HL-60 (cell line): ENCODE results near the gene NNMT.

ENCODE experiments used
- DNase-seq, 2 experiments: peaks; one replicate each; pipeline ENCODE4 v3.0.0-alpha.2; 2010 to 2020; ENCODE audit warnings: low read depth in 1 of 2, low spot score in 1 of 2
- H3K27ac ChIP-seq: fragments of 250-450 bp; sonication (Bioruptor Pico); replicated peaks from 2 replicates; pipeline ENCODE4 v1.5.1; 2020; ENCODE audit warnings: mild to moderate bottlenecking, moderate library complexity
- H3K27me3 ChIP-seq: fragments of 250-450 bp; sonication (Bioruptor Pico); 2 replicates; pipeline ENCODE4 v1.5.1; 2021; ENCODE audit warnings: mild to moderate bottlenecking, moderate library complexity; ENCODE audit not compliant: insufficient read depth, poor library complexity, severe bottlenecking
- H3K4me3 ChIP-seq: replicated peaks from 2 replicates; pipeline ENCODE4 v1.5.1; 2011; ENCODE audit warnings: mild to moderate bottlenecking, control low read depth, low read length; ENCODE audit not compliant: insufficient read depth
- CTCF ChIP-seq: IDR thresholded peaks from one replicate; pipeline ENCODE4 v1.5.1; 2011; ENCODE audit warnings: low read length, control low read depth, inconsistent platforms; ENCODE audit not compliant: insufficient read depth
- GABPA ChIP-seq: IDR thresholded peaks from 2 replicates; pipeline ENCODE4 v1.6.1; 2012; ENCODE audit warnings: low read depth
- POLR2AphosphoS5 ChIP-seq: IDR thresholded peaks from 2 replicates; pipeline ENCODE4 v1.6.1; 2012; ENCODE audit warnings: low read depth
- REST ChIP-seq: IDR thresholded peaks from 2 replicates; pipeline ENCODE4 v1.6.1; 2012; ENCODE audit warnings: low read depth; ENCODE audit not compliant: insufficient replicate concordance
- SPI1 ChIP-seq: IDR thresholded peaks from 2 replicates; pipeline ENCODE4 v1.6.1; 2012; ENCODE audit warnings: low read depth, mild to moderate bottlenecking, borderline replicate concordance

The NNMT gene

GRCh38 chr11:114344494-114344893 lies 48.3 kb downstream of the NNMT start:
- no peak for DNase-seq
- no peaks in the 10 kb centered on the region for H3K27me3 ChIP-seq
- no peak overlapping the region for H3K27ac ChIP-seq
- H3K4me3 ChIP-seq: no peak overlapping the region
- no peak for TF ChIP-seq POLR2AphosphoS5
- no peak for TF ChIP-seq GABPA
- no peak for TF ChIP-seq SPI1
- no peak for TF ChIP-seq CTCF
- TF ChIP-seq REST: no peak

- DNase-seq: no peak
- TF ChIP-seq SPI1: no peak
- TF ChIP-seq CTCF: no peak
- TF ChIP-seq REST: no peak
- no peak for TF ChIP-seq GABPA
- TF ChIP-seq POLR2AphosphoS5: no peak
- Histone ChIP-seq H3K4me3 (no peak overlapping the region), H3K27ac (no peak overlapping the region), H3K27me3 (no peaks in the 10 kb centered on the region)
These were observed 49.5 kb downstream of the NNMT start for GRCh38 chr11:114345575-114346222.

- no peak overlapping the region for H3K4me3 ChIP-seq
- TF ChIP-seq GABPA (no peak), SPI1 (no peak), CTCF (no peak), POLR2AphosphoS5 (no peak), REST (no peak)
- H3K27ac ChIP-seq: no peak overlapping the region
- no peaks in the 10 kb centered on the region for H3K27me3 ChIP-seq
- no peak for DNase-seq
These were observed 50.5 kb downstream of the NNMT start for GRCh38 chr11:114346709-114347141.
